Adrenal gland (tissue), 12 donors: ENCODE results near the gene CNP. TPM values are rescaled to one million over a fixed set of nuclear protein-coding genes. Genes with fewer than 3 reads are reported as not detected.

Experiments used
- DNase-seq, 7 donors: peaks; one replicate each; pipeline ENCODE4 v3.0.0-alpha.2; 2019 to 2020
- H3K27ac ChIP-seq, 5 donors: fragments of 200-600 bp; sonication (generic) in 4 of 5; 1 replicate in 3 of 5; 2 replicates in 2 of 5; pipeline versions ENCODE4 v1.5.1 to v1.8.0; 2016 to 2020; ENCODE audit warnings: mild to moderate bottlenecking in 1 of 5
- H3K27me3 ChIP-seq: fragments of 200-600 bp; 2 replicates; pipeline ENCODE4 v1.8.0; 2021
- H3K36me3 ChIP-seq, 2 donors: fragments of 200-600 bp; replicated peaks in 1 of 2; 1 replicate in 1 of 2; 2 replicates in 1 of 2; pipeline versions ENCODE4 v1.5.1 to v1.8.0; 2018 to 2022
- H3K4me1 ChIP-seq, 2 donors: fragments of 200-600 bp; replicated peaks in 1 of 2; 1 replicate in 1 of 2; 2 replicates in 1 of 2; pipeline versions ENCODE4 v1.5.1 to v1.8.0; 2018 to 2021
- H3K4me3 ChIP-seq, 4 donors: fragments of 200-600 bp; sonication (generic) in 3 of 4; one replicate each; pipeline ENCODE4 v1.5.1; 2016 to 2018
- H3K9me3 ChIP-seq, 3 donors: fragments of 200-600 bp; sonication (generic) in 1 of 3; replicated peaks in 1 of 3; 1 replicate in 2 of 3; 2 replicates in 1 of 3; pipeline versions ENCODE4 v1.5.1 to v1.8.0; 2016 to 2021
- POLR2A ChIP-seq, 2 donors: fragments of 450-650 bp; IDR thresholded peaks; one replicate each; pipeline ENCODE4 v1.6.1; 2017; ENCODE audit warnings: antibody characterized with exemption in 2 of 2, mild to moderate bottlenecking in 2 of 2, moderate library complexity in 1 of 2
- WGBS, 4 donors: extraction: QIAGEN DNeasy Blood & Tissue Kit in 2 of 4; methylation state at CpG; one replicate each; pipeline versions ENCODE4 v1.1.5 to v1.1.7; 2013 to 2017; 5-methylcytosine and 5-hydroxymethylcytosine counted together
- intact Hi-C, 2 donors: fragments of 100-400 bp; cut with DNase I; formaldehyde crosslinking; loops; one replicate each; pipeline versions ENCODE4 v1.14.1 to v1.15.0; 2022 to 2023
- polyA plus RNA-seq, 3 donors: library from polyadenylated mRNA; stranded (reverse); fragments of 200-250 nt in 2 of 3; fragments of 350-450 nt in 1 of 3; fragmentation: Illumina TruSeq in 1 of 3; extraction: RNeasy Lipid Tissue Mini Kit (QIAGEN cat#74804) in 1 of 3; gene quantifications; one replicate each; pipeline ENCODE4 v1.2.3, GENCODE V29; 2013 to 2014
- total RNA-seq, 9 donors: library from RNA; depleted of rRNA in 4 of 9; stranded (reverse); fragments of >200 nt in 4 of 9; fragments of 120-200 nt in 1 of 9; fragmentation: NEBNext Ultra II Directional in 1 of 9; extraction: Animal tissue kit (Norgen Biotek cat#: 25700) in 1 of 9; gene quantifications; one replicate each; pipeline versions ENCODE4 v1.1.0 to v1.2.4, GENCODE V29; 2013 to 2023
- TF ChIP-seq, protein P1 (sequence below), 6 experiments: fragments of 450-650 bp in 4 of 6; fragments of 200-600 bp in 2 of 6; sonication (generic) in 1 of 6; IDR thresholded peaks; 1 replicate in 5 of 6; 2 replicates in 1 of 6; pipeline versions ENCODE4 v1.5.1 to v1.8.0; 2016 to 2021; ENCODE audit warnings: antibody characterized with exemption in 6 of 6, mild to moderate bottlenecking in 2 of 6, moderate library complexity in 1 of 6
- donor health status: healthy with polysubstance abuse.
- donor health status: Bipolar disorder and iron deficiency.
- donor health status: DM: yes; HTN: yes; CAD: no.
- donor health status: DM: no; HTN: no; CAD: no.
- donor health status: DM: no; HTN: no; CAD: no.
- donor health status: DM: yes; HTN: yes; CAD: no.

CNP gene
- total and polyA plus RNA-seq, 12 donors: 27.9 to 78.5 (median 66.9) TPM

DNA sequence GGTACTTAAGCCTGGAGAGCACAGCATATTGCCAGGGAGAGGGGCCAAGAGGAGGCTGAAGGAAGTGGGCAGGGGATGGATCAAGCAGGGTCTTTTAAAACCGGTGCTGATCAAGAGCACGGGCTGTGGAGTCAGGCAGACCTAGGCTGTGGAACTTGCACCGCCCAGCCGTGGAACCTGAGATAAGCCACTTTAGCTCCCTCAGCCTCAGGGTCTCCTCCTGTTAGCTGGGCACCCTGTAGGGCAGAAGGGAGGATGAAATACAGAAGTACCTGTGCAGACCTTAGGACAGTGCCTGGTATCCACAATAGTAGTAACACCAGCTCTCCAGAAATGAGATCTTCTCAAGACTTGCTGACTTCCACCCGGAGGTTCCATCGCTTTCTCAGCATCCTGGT is 26.9 kb upstream of the CNP start:
- TF ChIP-seq, protein P1, sequence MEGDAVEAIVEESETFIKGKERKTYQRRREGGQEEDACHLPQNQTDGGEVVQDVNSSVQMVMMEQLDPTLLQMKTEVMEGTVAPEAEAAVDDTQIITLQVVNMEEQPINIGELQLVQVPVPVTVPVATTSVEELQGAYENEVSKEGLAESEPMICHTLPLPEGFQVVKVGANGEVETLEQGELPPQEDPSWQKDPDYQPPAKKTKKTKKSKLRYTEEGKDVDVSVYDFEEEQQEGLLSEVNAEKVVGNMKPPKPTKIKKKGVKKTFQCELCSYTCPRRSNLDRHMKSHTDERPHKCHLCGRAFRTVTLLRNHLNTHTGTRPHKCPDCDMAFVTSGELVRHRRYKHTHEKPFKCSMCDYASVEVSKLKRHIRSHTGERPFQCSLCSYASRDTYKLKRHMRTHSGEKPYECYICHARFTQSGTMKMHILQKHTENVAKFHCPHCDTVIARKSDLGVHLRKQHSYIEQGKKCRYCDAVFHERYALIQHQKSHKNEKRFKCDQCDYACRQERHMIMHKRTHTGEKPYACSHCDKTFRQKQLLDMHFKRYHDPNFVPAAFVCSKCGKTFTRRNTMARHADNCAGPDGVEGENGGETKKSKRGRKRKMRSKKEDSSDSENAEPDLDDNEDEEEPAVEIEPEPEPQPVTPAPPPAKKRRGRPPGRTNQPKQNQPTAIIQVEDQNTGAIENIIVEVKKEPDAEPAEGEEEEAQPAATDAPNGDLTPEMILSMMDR (IDR thresholded peaks at IDR 0.05): no peak
- no peak for TF ChIP-seq POLR2A (IDR thresholded peaks at IDR 0.05)
- no peaks in the 10 kb centered on the region for H3K27me3 ChIP-seq
- H3K4me1 ChIP-seq: no peaks in the 10 kb centered on the region
- intact Hi-C loops: no loop called here
- no peak for DNase-seq
- no peak overlapping the region for H3K4me3 ChIP-seq
- H3K36me3 ChIP-seq: no peaks in the 10 kb centered on the region
- H3K27ac ChIP-seq: no peak overlapping the region
- WGBS, 4 donors: 89 to 94% (median 93%) methylated on average over 4 to 6 of the region's 6 CpGs
- no peaks in the 10 kb centered on the region for H3K9me3 ChIP-seq

DNA sequence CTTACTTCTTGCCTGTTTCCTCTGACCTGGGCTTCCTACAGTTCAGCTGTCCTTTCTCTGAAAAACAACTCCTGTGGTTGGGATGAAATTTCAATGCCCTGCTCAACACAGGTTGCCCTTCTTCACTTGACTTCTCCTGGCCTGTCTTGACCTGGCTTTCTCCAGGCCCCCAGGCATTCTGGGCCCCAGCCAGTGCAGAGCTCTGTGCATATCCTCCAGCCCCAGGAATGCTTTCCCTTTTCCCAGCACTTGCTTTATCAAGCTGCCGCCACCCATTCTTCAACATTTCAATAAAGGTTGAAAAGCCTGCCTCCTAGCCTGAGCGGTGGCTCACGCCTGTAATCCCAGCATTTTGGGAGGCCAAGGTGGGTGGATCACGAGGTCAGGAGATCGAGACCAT is 25.4 kb upstream of the CNP start:
- TF ChIP-seq, protein P1 (IDR thresholded peaks at IDR 0.05): no peak
- no peak for TF ChIP-seq POLR2A (IDR thresholded peaks at IDR 0.05)
- Histone ChIP-seq H3K27me3 (no peaks in the 10 kb centered on the region), H3K36me3 (no peaks in the 10 kb centered on the region), H3K9me3 (no peaks in the 10 kb centered on the region), H3K4me3 (no peak overlapping the region), H3K27ac (no peak overlapping the region), H3K4me1 (no peaks in the 10 kb centered on the region)
- intact Hi-C loops: no loop called here
- DNase-seq: no peak
- WGBS, 4 donors: 80 to 92% (median 91%) methylated on average over 5 of the region's 5 CpGs

DNA sequence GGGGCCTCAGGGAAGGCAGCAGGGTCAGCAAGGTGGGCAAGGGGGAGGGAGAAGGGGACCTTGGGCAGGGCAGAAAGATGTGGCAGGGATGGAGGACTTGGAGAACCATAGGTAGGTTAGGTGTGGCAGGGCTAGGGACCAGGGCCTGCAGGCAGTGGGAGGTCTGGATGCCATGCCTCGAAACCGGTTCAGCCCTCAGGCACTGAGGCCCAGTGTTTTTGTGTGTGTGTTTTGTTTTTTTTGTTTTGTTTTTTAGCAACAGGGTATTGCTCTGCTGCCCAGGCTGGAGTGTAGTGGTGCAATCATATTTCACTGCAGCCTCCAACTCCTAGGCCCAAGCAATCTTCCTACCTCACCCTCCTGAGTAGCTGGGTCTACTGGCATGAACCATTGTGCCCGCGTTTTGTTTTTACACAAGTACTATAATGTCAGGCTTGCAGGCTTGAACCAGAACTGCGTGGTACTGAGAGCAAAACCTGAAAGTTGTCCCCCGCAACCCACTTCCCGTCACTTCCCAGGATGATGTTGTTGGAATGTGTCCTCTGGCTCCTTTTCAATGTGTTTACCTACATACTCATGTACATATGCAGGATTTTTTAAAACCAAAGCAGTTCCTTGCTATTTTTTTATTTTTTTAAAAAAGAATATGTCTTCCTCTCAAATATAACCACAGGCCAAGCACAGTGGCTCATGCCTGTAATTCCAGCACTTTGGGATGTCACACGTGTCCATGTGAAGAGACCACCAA is 23.8 kb upstream of the CNP start:
- no peaks in the 10 kb centered on the region for H3K36me3 ChIP-seq
- WGBS, 4 donors: 91 to 97% (median 93%) methylated on average over 8 of the region's 8 CpGs
- intact Hi-C loops: no loop called here

DNA sequence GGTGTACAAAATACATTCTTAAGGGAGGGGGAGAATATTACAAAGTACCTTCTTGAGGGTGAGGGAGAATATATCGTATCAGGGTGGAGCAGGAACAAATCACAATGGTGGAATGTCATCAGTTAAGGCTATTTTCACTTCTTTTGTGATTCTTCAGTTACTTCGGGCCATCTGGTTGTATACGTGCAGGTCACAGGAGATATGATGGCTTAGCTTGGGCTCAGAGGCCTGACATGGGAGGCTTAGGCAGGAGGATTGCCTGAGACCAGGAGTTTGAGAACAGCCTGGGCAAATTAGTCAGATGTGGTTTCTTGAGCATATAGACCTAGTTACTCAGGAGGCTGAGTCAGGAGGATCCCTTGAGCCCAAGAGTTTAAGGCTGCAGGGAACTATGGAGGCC is 23.1 kb upstream of the CNP start:
- no peaks in the 10 kb centered on the region for H3K36me3 ChIP-seq
- no peaks in the 10 kb centered on the region for H3K27me3 ChIP-seq
- H3K9me3 ChIP-seq: no peaks in the 10 kb centered on the region
- intact Hi-C loops: no loop called here
- TF ChIP-seq, protein P1 (IDR thresholded peaks at IDR 0.05): no peak
- no peak for TF ChIP-seq POLR2A (IDR thresholded peaks at IDR 0.05)
- no peak overlapping the region for H3K27ac ChIP-seq
- 87 to 95% (median 93%) methylated on average over 3 of the region's 3 CpGs for WGBS, 4 donors
- no peaks in the 10 kb centered on the region for H3K4me1 ChIP-seq
- DNase-seq: no peak
- no peak overlapping the region for H3K4me3 ChIP-seq

More for the DNA sequence above, 23.8 kb upstream of the CNP start:
- no peak for DNase-seq
- Histone ChIP-seq H3K4me1 (no peaks in the 10 kb centered on the region), H3K27me3 (no peaks in the 10 kb centered on the region), H3K4me3 (no peak overlapping the region), H3K27ac (no peak overlapping the region), H3K9me3 (no peaks in the 10 kb centered on the region)
- TF ChIP-seq POLR2A (IDR thresholded peaks at IDR 0.05): no peak

DNA sequence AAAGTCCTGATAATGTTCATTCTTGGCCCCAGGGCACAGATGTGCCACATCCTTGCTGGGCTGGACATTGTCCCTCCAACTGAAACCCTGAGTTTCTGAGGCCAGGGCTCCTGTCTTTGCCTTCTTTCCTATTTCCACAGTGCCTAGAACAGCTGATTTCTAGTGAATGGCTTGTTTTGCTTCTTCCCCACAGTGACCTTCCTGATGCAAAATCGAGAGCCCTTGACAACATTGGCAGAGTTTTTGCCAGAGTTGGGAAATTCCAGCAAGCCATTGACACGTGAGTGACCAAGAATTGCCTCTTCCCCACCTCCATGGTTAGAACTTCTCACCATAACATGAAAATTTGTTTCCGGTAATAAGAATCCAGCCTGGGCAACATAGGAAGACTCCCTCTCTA is 21.7 kb upstream of the CNP start:
- peak in 2 of 7 donors; percentile 48 to 56 for DNase-seq
- no peaks in the 10 kb centered on the region for H3K9me3 ChIP-seq
- H3K27ac ChIP-seq: no peak overlapping the region
- no peaks in the 10 kb centered on the region for H3K27me3 ChIP-seq
- H3K4me1 ChIP-seq: no peaks in the 10 kb centered on the region
- TF ChIP-seq, protein P1 (IDR thresholded peaks at IDR 0.05): no peak
- TF ChIP-seq POLR2A (IDR thresholded peaks at IDR 0.05): no peak
- WGBS, 4 donors: 42 to 64% (median 48%) methylated on average over 3 of the region's 3 CpGs
- H3K36me3 ChIP-seq: no peaks in the 10 kb centered on the region
- no peak overlapping the region for H3K4me3 ChIP-seq
- intact Hi-C loops: no loop called here
